ENCODE measurements around the gene BRCA1. TPM values are rescaled to one million over a fixed set of nuclear protein-coding genes. Genes with fewer than 3 reads are reported as not detected.
A peak's percentile ranks its signal among the peaks of the same experiment; 100 is the strongest.
"Not testable (repeated sequence)": the region's sequence is repeated elsewhere in the genome, so short reads cannot be mapped to it uniquely, and the experiment has no call there.

Gene BRCA1
- total RNA-seq, 1 experiment from 2014 or later = 44.1 TPM

DNA sequence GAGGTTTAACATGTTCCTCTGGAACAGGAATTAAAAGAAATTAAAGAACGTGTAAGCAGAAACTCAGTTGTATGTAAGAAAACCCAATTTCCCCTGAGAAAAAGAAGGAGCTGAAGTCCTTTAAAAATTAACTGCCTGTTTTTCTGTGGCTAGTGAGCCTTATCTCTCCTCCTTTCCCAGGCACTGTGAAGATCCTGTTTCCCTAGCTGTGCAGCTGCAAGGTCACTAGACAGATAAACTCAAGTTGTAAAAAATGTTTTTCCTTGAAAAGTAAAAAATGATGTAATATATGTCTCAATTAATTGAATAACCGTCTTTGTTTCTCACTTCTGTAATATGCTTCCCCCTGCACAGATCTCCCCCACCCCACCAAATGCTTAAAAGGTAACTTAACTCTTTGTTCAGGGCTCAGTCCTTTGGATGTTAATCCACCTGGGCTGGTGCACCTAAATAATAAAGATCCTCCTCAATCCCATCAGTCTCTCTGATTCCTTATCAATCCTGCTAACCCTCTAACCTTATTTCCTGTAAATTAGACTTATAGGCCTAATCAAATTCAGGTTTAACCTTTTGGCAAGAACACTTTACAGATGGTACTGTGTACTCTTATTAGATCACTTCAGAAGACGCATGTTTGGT lies 28.2 kb upstream of the BRCA1 start:
- H3K36me3 ChIP-seq (ENCODE audit: control insufficient read depth in 1 of 2, insufficient read depth in 2 of 2, low read length in 2 of 2); H3K4me3 ChIP-seq (replicated peaks in 1 of 2; ENCODE audit: low read depth in 1 of 2, low read length in 2 of 2); intact Hi-C loops (cut with micrococcal nuclease); H3K27me3 ChIP-seq (ENCODE audit: insufficient read depth, low read length); CTCF ChIA-PET; H3K27ac ChIP-seq (ENCODE audit: low read depth, low read length); H3K79me2 ChIP-seq (ENCODE audit: insufficient read depth, low read length); H3K9ac ChIP-seq (ENCODE audit: low read length); DNase-seq (ENCODE audit: low read depth, low spot score); H4K20me1 ChIP-seq (ENCODE audit: insufficient read depth); RAD21 ChIA-PET (ENCODE audit: low non-redundant PET in 1 of 2, low total read pairs in 2 of 2, uncharacterized antibody in 2 of 2, unreplicated experiment in 2 of 2); BruUV-seq (replicated peaks); H3K4me1 ChIP-seq (ENCODE audit: control insufficient read depth in 1 of 2, insufficient read depth in 2 of 2, low read length in 2 of 2); H3K9me3 ChIP-seq (ENCODE audit: control insufficient read depth in 1 of 2, insufficient read depth in 1 of 2, low read depth in 1 of 2, low read length in 2 of 2); ATAC-seq; H3K4me2 ChIP-seq (ENCODE audit: low read length); H2AFZ ChIP-seq (ENCODE audit: low read depth, low read length, poor library complexity, severe bottlenecking); H3K9me2 ChIP-seq (ENCODE audit: insufficient read depth): not testable (repeated sequence)
- POLR2A ChIA-PET = interaction anchor here (1.8 kb wide), 1 partner anchor 162 kb away, joined by 4 read pairs; no protein-coding TSS in a partner anchor
- peak; percentile 59; the same call in 1 of the 2 replicates for TF ChIP-seq CBX3 (IDR thresholded peaks at IDR 0.05; ENCODE audit: low read depth)

DNA sequence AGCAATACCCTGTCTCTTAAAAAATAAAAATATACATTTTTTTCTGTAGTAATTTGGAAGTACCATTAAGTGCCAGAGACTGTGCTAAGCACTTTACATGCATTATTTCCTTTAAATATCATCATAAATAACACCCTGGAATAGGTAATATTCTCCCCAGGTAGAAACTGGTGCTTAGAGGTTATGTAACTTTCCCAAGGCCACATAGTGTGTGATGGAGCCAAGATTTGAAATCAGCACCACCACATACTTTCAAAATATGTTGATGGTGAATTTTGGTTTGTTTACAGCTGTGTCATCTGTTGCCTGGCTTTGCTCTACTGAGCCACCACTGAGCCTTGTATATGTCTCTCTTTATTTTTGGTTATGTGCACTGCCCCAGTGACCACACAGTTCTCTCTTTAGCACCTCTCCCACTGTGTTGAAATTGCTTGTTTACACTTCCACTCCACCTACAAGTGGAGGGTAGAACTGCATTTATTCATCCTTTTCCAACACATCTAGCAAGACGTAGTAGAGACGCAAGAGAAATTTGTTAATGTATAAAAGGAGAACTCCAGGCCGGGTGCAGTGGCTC lies 26.8 kb upstream of the BRCA1 start:
- no peak overlapping the region for H3K27ac ChIP-seq (ENCODE audit: low read depth, low read length)
- intact Hi-C loops (cut with micrococcal nuclease) = no loop called here

More for the DNA sequence above, 26.8 kb upstream of the BRCA1 start:
- Histone ChIP-seq H3K36me3 (ENCODE audit: control insufficient read depth in 1 of 2, insufficient read depth in 2 of 2, low read length in 2 of 2) (no peaks in the 10 kb centered on the region), H3K27me3 (ENCODE audit: insufficient read depth, low read length) (no peaks in the 10 kb centered on the region), H2AFZ (ENCODE audit: low read depth, low read length, poor library complexity, severe bottlenecking) (no peak overlapping the region), H3K4me1 (ENCODE audit: control insufficient read depth in 1 of 2, insufficient read depth in 2 of 2, low read length in 2 of 2) (no peaks in the 10 kb centered on the region), H3K9me3 (ENCODE audit: control insufficient read depth in 1 of 2, insufficient read depth in 1 of 2, low read depth in 1 of 2, low read length in 2 of 2) (no peaks in the 10 kb centered on the region), H3K4me3 (replicated peaks in 1 of 2; ENCODE audit: low read depth in 1 of 2, low read length in 2 of 2) (no peak overlapping the region), H3K79me2 (ENCODE audit: insufficient read depth, low read length) (no peaks in the 10 kb centered on the region), H3K9me2 (ENCODE audit: insufficient read depth) (no peaks in the 10 kb centered on the region), H3K4me2 (ENCODE audit: low read length) (no peak overlapping the region), H3K9ac (ENCODE audit: low read length) (no peak overlapping the region), H4K20me1 (ENCODE audit: insufficient read depth) (no peaks in the 10 kb centered on the region)
- ChIA-PET CTCF (no interaction called here), POLR2A (no interaction called here), RAD21 (ENCODE audit: low non-redundant PET in 1 of 2, low total read pairs in 2 of 2, uncharacterized antibody in 2 of 2, unreplicated experiment in 2 of 2) (no interaction called here)
- no TSS peak for BruUV-seq (replicated peaks)
- DNase-seq (ENCODE audit: low read depth, low spot score) (no peak), ATAC-seq (no peak)
- TF ChIP-seq, protein P1, sequence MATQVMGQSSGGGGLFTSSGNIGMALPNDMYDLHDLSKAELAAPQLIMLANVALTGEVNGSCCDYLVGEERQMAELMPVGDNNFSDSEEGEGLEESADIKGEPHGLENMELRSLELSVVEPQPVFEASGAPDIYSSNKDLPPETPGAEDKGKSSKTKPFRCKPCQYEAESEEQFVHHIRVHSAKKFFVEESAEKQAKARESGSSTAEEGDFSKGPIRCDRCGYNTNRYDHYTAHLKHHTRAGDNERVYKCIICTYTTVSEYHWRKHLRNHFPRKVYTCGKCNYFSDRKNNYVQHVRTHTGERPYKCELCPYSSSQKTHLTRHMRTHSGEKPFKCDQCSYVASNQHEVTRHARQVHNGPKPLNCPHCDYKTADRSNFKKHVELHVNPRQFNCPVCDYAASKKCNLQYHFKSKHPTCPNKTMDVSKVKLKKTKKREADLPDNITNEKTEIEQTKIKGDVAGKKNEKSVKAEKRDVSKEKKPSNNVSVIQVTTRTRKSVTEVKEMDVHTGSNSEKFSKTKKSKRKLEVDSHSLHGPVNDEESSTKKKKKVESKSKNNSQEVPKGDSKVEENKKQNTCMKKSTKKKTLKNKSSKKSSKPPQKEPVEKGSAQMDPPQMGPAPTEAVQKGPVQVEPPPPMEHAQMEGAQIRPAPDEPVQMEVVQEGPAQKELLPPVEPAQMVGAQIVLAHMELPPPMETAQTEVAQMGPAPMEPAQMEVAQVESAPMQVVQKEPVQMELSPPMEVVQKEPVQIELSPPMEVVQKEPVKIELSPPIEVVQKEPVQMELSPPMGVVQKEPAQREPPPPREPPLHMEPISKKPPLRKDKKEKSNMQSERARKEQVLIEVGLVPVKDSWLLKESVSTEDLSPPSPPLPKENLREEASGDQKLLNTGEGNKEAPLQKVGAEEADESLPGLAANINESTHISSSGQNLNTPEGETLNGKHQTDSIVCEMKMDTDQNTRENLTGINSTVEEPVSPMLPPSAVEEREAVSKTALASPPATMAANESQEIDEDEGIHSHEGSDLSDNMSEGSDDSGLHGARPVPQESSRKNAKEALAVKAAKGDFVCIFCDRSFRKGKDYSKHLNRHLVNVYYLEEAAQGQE (IDR thresholded peaks at IDR 0.05; ENCODE audit: low read depth) = no peak
- no peak for TF ChIP-seq SIN3A (IDR thresholded peaks at IDR 0.05; ENCODE audit: low read depth)
- TF ChIP-seq CBX3 (IDR thresholded peaks at IDR 0.05; ENCODE audit: low read depth) = no peak
- TF ChIP-seq TCF7L2 (IDR thresholded peaks at IDR 0.05; ENCODE audit: borderline replicate concordance, extremely low read depth, insufficient read depth, insufficient read length) = no peak
- no peak for TF ChIP-seq FOSL1 (IDR thresholded peaks at IDR 0.05; ENCODE audit: low read depth)
- TF ChIP-seq YY1 (IDR thresholded peaks at IDR 0.05; ENCODE audit: extremely low read depth, insufficient replicate concordance, low read depth, low read length) = no peak
- no peak for TF ChIP-seq CEBPB (IDR thresholded peaks at IDR 0.05; ENCODE audit: low read depth)
- no peak for TF ChIP-seq RAD21 (IDR thresholded peaks at IDR 0.05; ENCODE audit: low read depth)
- TF ChIP-seq EZH2 (IDR thresholded peaks at IDR 0.05) = no peak
- TF ChIP-seq ZFX (IDR thresholded peaks at IDR 0.05) = no peak
- TF ChIP-seq, protein P2, sequence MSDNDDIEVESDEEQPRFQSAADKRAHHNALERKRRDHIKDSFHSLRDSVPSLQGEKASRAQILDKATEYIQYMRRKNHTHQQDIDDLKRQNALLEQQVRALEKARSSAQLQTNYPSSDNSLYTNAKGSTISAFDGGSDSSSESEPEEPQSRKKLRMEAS (IDR thresholded peaks at IDR 0.05) = no peak
- no peak for TF ChIP-seq JUND (IDR thresholded peaks at IDR 0.05)
- no peak for TF ChIP-seq ZNF274 (IDR thresholded peaks at IDR 0.05; ENCODE audit: low read depth, low read length)
- TF ChIP-seq ELF1 (IDR thresholded peaks at IDR 0.05; ENCODE audit: borderline replicate concordance, low read depth) = no peak
